ENCODE data around the gene MYO18B.

MYO18B gene

GRCh38 chr22:25874327-25874726 lies 132.3 kb downstream of the MYO18B start:
- DNase-seq = no peak

DNA sequence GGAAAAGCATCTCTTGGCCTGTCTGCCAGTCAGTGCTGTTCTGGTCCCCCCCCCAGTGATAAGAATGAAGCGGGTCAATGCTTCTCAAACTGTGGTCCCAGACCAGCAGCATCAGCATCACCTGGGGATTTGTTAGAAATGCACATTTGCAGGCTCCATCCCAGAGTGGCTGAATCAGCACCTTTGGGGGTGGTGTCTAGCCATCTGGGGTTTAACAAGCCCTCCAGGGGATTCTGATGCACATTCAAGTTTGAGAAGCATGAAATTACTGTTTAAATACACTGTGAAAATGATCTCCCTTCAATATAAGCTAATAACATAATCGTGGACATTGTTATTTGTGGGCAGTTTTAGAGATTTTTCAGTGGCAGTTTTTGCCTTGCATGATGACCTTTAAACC lies 133.5 kb downstream of the MYO18B start:
- no peak for DNase-seq

- DNase-seq = no peak
Observed at GRCh38 chr22:25876871-25877270, 134.9 kb downstream of the MYO18B start.

- DNase-seq = no peak
Observed at GRCh38 chr22:25878933-25879332, 136.9 kb downstream of the MYO18B start.

GRCh38 chr22:25880524-25880923 lies 138.5 kb downstream of the MYO18B start:
- DNase-seq = no peak

DNA sequence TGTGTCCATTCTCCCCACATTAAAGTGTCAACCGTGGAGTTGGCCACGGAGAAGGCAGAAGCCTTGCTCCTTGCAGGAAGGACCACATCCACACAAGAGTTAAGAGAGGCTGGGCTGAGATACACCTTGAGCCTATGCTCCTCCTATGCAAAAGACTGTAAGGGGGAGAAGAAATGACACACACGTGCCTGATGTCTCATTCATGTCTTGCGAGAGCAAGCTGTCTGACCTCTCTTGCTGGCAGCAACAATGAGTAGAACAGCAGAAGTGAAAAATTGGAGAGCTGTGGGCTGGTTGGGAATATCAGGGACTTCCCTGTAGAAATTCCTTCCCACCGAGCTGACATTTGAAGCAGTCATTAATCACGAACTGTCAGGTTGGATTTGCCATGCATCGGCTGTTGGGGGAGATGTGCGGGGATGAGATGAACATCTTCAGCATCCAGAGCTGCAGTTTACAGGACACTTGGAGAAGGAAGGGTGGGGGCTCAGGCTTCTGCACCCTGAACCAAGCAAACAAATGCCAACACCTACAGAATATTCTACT lies 139.3 kb downstream of the MYO18B start:
- DNase-seq = no peak

GRCh38 chr22:25882360-25882759 lies 140.4 kb downstream of the MYO18B start:
- no peak for DNase-seq

- no peak for DNase-seq
Observed at GRCh38 chr22:25883482-25884033, 141.6 kb downstream of the MYO18B start.

DNA sequence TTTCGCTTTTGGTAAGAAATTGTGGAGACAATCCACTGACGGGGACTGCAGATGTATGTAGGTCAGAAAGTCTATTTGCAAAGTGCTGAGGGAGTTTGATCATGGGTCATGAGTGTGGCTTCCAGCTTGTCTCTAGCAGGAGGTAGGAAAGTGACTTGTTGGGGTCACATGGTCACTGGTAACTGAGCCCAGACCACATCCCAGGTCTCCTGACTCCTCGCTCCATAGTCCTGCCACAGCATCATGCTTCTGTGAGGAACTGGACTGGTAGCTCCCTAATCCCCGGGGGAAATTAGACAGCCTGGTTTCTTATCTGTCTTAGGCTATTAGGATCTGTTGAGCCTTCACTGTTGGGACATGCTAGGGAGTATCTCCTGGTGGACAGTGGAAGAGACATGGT lies 142.1 kb downstream of the MYO18B start:
- no peak for DNase-seq

DNA sequence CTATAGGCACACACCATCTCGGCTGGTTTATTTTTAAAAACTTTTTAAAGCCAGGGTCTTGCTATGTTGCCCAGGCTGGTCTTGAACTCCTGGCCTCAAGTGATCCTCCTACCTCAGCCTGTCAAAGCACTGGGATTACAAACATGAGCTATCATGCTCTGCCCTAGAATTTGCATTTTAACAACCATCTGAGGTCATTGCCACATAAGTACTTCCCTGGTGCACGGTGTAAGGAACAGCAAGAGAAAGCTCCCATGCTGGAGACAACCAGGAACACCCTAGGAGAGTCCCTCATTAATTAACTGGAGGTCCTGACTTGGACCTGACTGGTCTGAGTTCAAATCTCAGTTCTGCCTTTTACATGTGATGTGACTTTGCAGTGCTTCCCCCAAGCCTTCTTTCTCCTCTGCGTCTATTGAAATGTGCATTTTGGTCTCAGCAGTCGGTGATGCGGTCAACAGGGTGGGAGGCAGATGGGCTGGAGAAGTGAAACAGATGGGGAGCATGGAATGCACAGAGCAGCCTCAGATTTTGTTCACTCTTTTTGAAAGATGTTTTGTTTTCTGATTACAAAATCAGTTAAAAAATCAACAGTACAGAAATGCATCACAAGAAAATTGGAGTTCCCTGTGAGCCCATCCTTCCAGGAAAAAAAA lies 146.5 kb downstream of the MYO18B start:
- DNase-seq = no peak

- DNase-seq = no peak
Observed at GRCh38 chr22:25890651-25891050, 148.7 kb downstream of the MYO18B start.

GRCh38 chr22:25892678-25893077 lies 150.7 kb downstream of the MYO18B start:
- no peak for DNase-seq

- no peak for DNase-seq
Observed at GRCh38 chr22:25895678-25896077, 153.7 kb downstream of the MYO18B start.

DNA sequence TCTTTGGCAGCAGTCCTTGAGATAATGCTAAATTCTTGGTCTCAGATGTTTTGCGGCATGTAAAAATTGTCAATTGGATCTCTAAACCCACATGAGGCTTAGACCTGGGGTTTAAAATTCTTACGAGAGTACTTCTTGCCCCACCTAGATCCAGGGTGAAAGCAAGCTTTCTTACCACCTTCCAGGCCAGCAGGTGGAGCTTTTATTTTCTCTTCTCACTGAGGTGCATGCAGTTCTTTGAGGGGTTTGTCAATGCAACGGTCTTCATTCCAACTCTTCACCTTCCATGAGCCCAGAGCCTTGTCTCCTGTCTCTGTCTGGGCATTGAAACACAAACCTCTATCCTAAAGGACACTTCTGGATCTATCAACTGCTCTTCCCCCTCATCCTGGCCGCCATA lies 154.1 kb downstream of the MYO18B start:
- DNase-seq = no peak

GRCh38 chr22:25896592-25896991 lies 154.6 kb downstream of the MYO18B start:
- DNase-seq = no peak

- DNase-seq = no peak
Observed at GRCh38 chr22:25898707-25899365, 156.8 kb downstream of the MYO18B start.

DNA sequence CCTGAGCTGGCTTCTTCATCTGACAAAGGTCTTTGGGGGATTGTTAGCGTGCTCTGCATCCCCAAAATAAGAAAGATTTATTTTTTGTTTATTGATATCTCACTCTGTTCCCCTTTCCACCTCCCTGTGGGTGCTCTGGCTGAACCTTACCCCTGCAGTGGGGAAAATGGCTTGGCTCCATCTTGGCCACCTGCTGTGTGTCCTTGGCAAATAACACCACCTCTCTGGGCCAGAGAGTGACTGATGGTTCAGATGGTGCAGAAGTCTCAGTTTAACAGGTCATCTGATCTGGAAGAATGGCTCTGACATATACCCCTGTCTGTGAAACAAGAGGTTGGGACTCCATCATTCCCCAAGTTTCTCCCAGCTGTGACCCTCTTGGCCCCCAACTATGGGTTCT lies 157.6 kb downstream of the MYO18B start:
- no peak for DNase-seq

- DNase-seq = no peak
Observed at GRCh38 chr22:25900390-25900789, 158.4 kb downstream of the MYO18B start.

DNA sequence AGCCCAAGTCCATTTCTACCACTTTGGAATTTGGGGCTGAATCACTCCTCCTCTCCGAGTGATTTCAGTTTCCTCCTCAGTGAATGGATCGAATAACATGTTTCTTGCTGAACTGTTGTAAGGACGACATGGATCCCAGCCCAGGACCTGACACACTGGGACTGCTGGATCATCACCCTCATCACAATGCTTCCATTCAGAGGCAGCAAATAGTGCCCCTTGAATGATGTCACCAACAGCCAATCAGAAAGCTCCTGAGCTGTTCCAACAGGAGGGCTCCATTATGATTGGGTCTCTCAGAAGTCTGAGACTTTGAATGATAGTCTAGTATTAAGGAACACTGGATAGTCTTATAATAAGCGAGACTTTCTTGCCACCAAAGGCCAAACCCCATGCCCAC lies 158.9 kb downstream of the MYO18B start:
- no peak for DNase-seq

DNA sequence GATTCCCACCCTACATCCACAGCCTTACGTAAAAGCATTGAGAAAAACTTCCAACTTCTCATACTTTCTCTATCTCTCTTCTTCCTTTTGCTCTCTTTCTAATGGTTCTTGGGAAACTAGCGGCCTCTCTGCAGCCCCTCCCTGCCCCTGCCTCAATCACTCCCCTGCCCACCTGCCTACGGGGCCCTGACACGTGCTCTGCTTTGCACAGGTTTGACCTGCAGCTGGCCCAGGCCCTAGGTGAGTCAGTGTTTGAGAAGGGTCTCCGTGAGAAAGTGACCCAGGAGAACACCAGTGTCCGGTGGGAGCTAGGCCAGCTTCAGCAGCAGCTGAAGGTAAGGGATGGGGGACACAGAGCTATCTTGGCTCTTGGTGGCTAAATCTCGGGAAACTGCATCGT lies 160.4 kb downstream of the MYO18B start:
- no peak for DNase-seq

DNA sequence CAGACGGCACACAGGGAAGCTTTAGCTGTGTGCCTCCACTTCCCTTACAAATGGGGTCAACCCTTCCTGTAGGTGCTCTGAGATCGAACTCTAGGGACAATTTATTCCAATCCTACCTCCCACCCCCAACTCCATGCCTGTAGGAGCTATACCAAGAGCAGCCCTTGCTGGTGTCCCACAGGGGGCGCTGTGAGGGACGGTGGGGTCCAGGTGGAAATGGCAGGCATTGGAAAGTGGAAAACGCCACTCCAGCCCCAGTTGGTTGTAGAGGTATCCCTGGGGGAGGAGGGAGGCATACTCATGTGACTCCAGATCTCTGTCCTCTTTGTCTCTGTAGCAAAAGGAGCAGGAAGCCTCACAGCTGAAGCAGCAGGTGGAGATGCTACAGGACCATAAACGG lies 161.3 kb downstream of the MYO18B start:
- DNase-seq = no peak

DNA sequence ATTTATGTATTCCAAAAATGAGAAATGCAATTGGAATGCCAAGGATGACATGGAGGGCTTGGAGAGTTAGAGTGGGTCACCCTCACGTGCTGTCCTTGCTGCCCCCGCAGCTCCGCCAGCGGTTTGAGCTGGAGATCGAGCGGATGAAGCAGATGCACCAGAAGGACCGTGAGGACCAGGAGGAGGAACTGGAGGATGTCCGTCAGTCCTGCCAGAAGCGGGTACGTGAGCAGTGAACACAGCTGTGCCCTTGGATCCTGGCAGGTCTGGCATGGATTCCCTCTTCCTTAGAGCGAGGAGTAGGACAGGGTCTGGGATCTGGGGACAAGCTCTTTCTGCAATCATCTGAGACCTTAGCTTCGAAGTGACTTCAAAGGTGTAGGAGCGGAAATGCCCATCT lies 166.2 kb downstream of the MYO18B start:
- DNase-seq = no peak

DNA sequence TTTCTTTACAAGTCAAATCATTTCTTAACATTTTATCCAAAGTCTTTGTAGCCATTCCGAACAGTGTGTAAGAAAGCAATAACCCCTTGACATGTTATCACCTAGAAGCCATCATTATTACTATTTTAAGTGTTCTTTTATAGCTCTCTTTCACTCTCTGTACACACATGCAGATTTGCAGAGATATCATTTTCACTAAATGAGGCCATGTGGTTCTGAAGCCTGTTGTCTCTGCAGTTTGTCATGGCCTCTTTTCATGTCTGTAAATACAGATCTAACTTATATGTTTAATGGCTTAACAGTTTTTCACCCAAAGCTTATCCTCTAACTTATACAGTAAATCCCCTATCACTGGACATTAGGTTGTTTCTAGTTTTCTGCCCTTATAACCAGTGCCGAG lies 166.8 kb downstream of the MYO18B start:
- DNase-seq = no peak
